GM19239 (cell line): Measurements from ENCODE around the gene WWP2.

Source experiments
- DNase-seq: peaks from one replicate; pipeline ENCODE4 v3.0.0; 2011; ENCODE audit warnings: low spot score; ENCODE audit not compliant: insufficient read length
- FAIRE-seq: peaks from 2 replicates; lab custom pipeline; 2011; peaks lifted over from hg19 to GRCh38; lab: Jason Lieb, UNC

The WWP2 gene

GRCh38 chr16:69873783-69874182 is 111.7 kb downstream of the WWP2 start:
- DNase-seq (no peak), FAIRE-seq (no peak)

- FAIRE-seq (no peak), DNase-seq (no peak)
Observed at GRCh38 chr16:69874271-69874670, 112.1 kb downstream of the WWP2 start.

- FAIRE-seq (no peak), DNase-seq (no peak)
Observed at GRCh38 chr16:69880640-69881133, 118.6 kb downstream of the WWP2 start.

GRCh38 chr16:69881141-69881540 is 119.0 kb downstream of the WWP2 start:
- no peak for FAIRE-seq
- no peak for DNase-seq

- FAIRE-seq (no peak), DNase-seq (no peak)
Observed at GRCh38 chr16:69883744-69884143, 121.6 kb downstream of the WWP2 start.

- FAIRE-seq (no peak), DNase-seq (no peak)
Observed at GRCh38 chr16:69885722-69886121, 123.6 kb downstream of the WWP2 start.

GRCh38 chr16:69886726-69887125 is 124.6 kb downstream of the WWP2 start:
- no peak for DNase-seq
- FAIRE-seq: peak; percentile 33

- peak; percentile 73 for FAIRE-seq
Observed at GRCh38 chr16:69888005-69888590, 126.0 kb downstream of the WWP2 start.

GRCh38 chr16:69889295-69889964 is 127.3 kb downstream of the WWP2 start:
- FAIRE-seq: no peak
- no peak for DNase-seq

More at GRCh38 chr16:69888005-69888590, 126.0 kb downstream of the WWP2 start:
- DNase-seq: peak; percentile 43

- FAIRE-seq: no peak
- DNase-seq: no peak
Observed at GRCh38 chr16:69890114-69890891, 128.2 kb downstream of the WWP2 start.

GRCh38 chr16:69890892-69891282 is 128.8 kb downstream of the WWP2 start:
- no peak for DNase-seq
- no peak for FAIRE-seq

GRCh38 chr16:69892378-69892777 is 130.2 kb downstream of the WWP2 start:
- DNase-seq (no peak), FAIRE-seq (no peak)

- DNase-seq: no peak
- FAIRE-seq: no peak
Observed at GRCh38 chr16:69893106-69893505, 131.0 kb downstream of the WWP2 start.

GRCh38 chr16:69894676-69895075 is 132.5 kb downstream of the WWP2 start:
- no peak for FAIRE-seq
- no peak for DNase-seq

GRCh38 chr16:69903865-69904415 is 141.8 kb downstream of the WWP2 start:
- no peak for FAIRE-seq
- no peak for DNase-seq

- no peak for FAIRE-seq
Observed at GRCh38 chr16:69904495-69905170, 142.5 kb downstream of the WWP2 start.

GRCh38 chr16:69905171-69905555 is 143.0 kb downstream of the WWP2 start:
- DNase-seq (no peak), FAIRE-seq (no peak)

More at GRCh38 chr16:69904495-69905170, 142.5 kb downstream of the WWP2 start:
- no peak for DNase-seq

GRCh38 chr16:69906838-69907401 is 144.8 kb downstream of the WWP2 start:
- FAIRE-seq (no peak), DNase-seq (no peak)

- DNase-seq (no peak), FAIRE-seq (no peak)
Observed at GRCh38 chr16:69909043-69909442, 146.9 kb downstream of the WWP2 start.

GRCh38 chr16:69909760-69910159 is 147.6 kb downstream of the WWP2 start:
- FAIRE-seq: no peak

More at GRCh38 chr16:69909760-69910159, 147.6 kb downstream of the WWP2 start:
- no peak for DNase-seq
